GM12878 (cell line): Measurements from ENCODE around the gene TPM4. TPM values are rescaled to one million over a fixed set of nuclear protein-coding genes. Genes with fewer than 3 reads are reported as not detected.

ENCODE experiments used
- ATAC-seq: fragments of 200-7000 bp; cut with Tn5 transposase; 3 replicates; pipeline ENCODE4 v1.9.1; 2020; ENCODE audit warnings: mild to moderate bottlenecking, moderate library complexity
- BruUV-seq: library from RNA; stranded (reverse); fragments of 400-500 nt; replicated peaks from 2 replicates; lab custom pipeline; 2021; lab: Mats Ljungman, UMichigan
- CTCF ChIA-PET: fragments of 300-600 bp; sonication (Branson Sonifier 250); formaldehyde crosslinking; extraction: SDS; loops from one replicate; lab custom pipeline; 2021; ENCODE audit warnings: inconsistent platforms; lab: Yijun Ruan, JAX
- POLR2A ChIA-PET: fragments of 350-600 bp; formaldehyde crosslinking; extraction: SDS; loops from one replicate; lab custom pipeline; 2021; ENCODE audit warnings: inconsistent platforms; lab: Charles Lee
- RAD21 ChIA-PET: fragments of 300-600 bp; sonication (Branson Sonifier 250); formaldehyde crosslinking; loops from one replicate; lab custom pipeline; 2023; ENCODE audit warnings: antibody characterized with exemption; ENCODE audit not compliant: unreplicated experiment; lab: Charles Lee
- SMC1A ChIA-PET: fragments of 300-600 bp; sonication (Branson Sonifier 250); formaldehyde crosslinking; loops from one replicate; lab custom pipeline; 2023; ENCODE audit not compliant: unreplicated experiment, uncharacterized antibody; lab: Charles Lee
- DNase-seq: peaks from one replicate; pipeline ENCODE4 v3.0.0-alpha.2; 2011; ENCODE audit warnings: low read depth, low spot score
- FAIRE-seq: peaks from 3 replicates; lab custom pipeline; 2011; peaks lifted over from hg19 to GRCh38; lab: Jason Lieb, UNC
- H2AFZ ChIP-seq: 2 replicates; pipeline ENCODE4 v1.6.0; 2011; ENCODE audit warnings: low read depth, low read length, control low read depth; ENCODE audit not compliant: control insufficient read depth
- H3K27ac ChIP-seq: 2 replicates; pipeline ENCODE4 v1.5.1; 2011; ENCODE audit warnings: control low read depth; ENCODE audit not compliant: control insufficient read depth, insufficient read depth
- H3K27me3 ChIP-seq, 2 experiments: replicated peaks in 1 of 2; 2 replicates each; pipeline versions ENCODE4 v1.6.0 to v1.6.1; 2011; ENCODE audit warnings: low read length in 1 of 2; ENCODE audit not compliant: control insufficient read depth in 2 of 2, insufficient read depth in 2 of 2
- H3K36me3 ChIP-seq, 2 experiments: 2 replicates each; pipeline ENCODE4 v1.5.1; 2011; ENCODE audit warnings: low read length in 1 of 2; ENCODE audit not compliant: control insufficient read depth in 2 of 2, insufficient read depth in 2 of 2
- H3K4me1 ChIP-seq: 2 replicates; pipeline ENCODE4 v1.6.1; 2011; ENCODE audit warnings: mild to moderate bottlenecking, low read length, moderate library complexity, mixed read lengths; ENCODE audit not compliant: control insufficient read depth, insufficient read depth
- H3K4me2 ChIP-seq: 2 replicates; pipeline ENCODE4 v1.6.0; 2011; ENCODE audit warnings: control low read depth; ENCODE audit not compliant: control insufficient read depth, insufficient read depth
- H3K4me3 ChIP-seq: fragments of 200-600 bp; sonication (generic); 2 replicates; pipeline ENCODE4 v1.5.1; 2016
- H3K79me2 ChIP-seq: 2 replicates; pipeline ENCODE4 v1.6.0; 2011; ENCODE audit warnings: low read length; ENCODE audit not compliant: control insufficient read depth, insufficient read depth
- H3K9ac ChIP-seq: 2 replicates; pipeline ENCODE4 v1.8.0; 2011; ENCODE audit warnings: low read length, control low read depth, mixed read lengths; ENCODE audit not compliant: control insufficient read depth, insufficient read depth
- H3K9me3 ChIP-seq: replicated peaks from 3 replicates; pipeline ENCODE4 v1.5.1; 2011; ENCODE audit warnings: mild to moderate bottlenecking, low read length; ENCODE audit not compliant: control insufficient read depth, insufficient read depth
- H4K20me1 ChIP-seq: 2 replicates; pipeline ENCODE4 v1.6.0; 2011; ENCODE audit not compliant: control insufficient read depth, insufficient read depth
- BHLHE40 ChIP-seq, 2 experiments: fragments of 450-650 bp in 1 of 2; IDR thresholded peaks; 2 replicates each; pipeline ENCODE4 v1.6.1; 2011 to 2017; ENCODE audit warnings: low read depth in 2 of 2, borderline replicate concordance in 1 of 2, improper control_type of control experiment in 1 of 2, low read length in 1 of 2, mild to moderate bottlenecking in 1 of 2
- IKZF1 ChIP-seq: fragments of 450-650 bp; conservative IDR thresholded peaks from 2 replicates; pipeline ENCODE4 v1.6.1; 2017; ENCODE audit warnings: antibody characterized with exemption, mild to moderate bottlenecking
- MXI1 ChIP-seq: fragments of 150-350 bp; IDR thresholded peaks from 2 replicates; pipeline ENCODE4 v1.6.1; 2011; ENCODE audit warnings: low read depth, mild to moderate bottlenecking, inconsistent platforms, low read length, improper control_type of control experiment
- POLR2A ChIP-seq: IDR thresholded peaks from 2 replicates; pipeline ENCODE4 v1.6.1; 2011; ENCODE audit warnings: low read depth, mild to moderate bottlenecking, low read length
- SPI1 ChIP-seq: IDR thresholded peaks from 2 replicates; pipeline ENCODE4 v1.6.1; 2011; ENCODE audit warnings: low read depth, mild to moderate bottlenecking, low read length, moderate library complexity, borderline replicate concordance; ENCODE audit not compliant: insufficient read depth
- YY1 ChIP-seq: IDR thresholded peaks from 2 replicates; pipeline ENCODE4 v1.6.1; 2011; ENCODE audit warnings: low read depth, mild to moderate bottlenecking, low read length
- ZNF687 ChIP-seq: fragments of 450-650 bp; IDR thresholded peaks from 2 replicates; pipeline ENCODE4 v1.6.1; 2017; ENCODE audit warnings: mild to moderate bottlenecking, moderate library complexity
- WGBS: methylation state at CpG from one replicate; pipeline ENCODE4 v1.1.6; 2016; ENCODE audit warnings: low lambda C conversion rate; ENCODE audit not compliant: insufficient replicate concordance, insufficient coverage; ENCODE audit errors: missing lambda C conversion rate; 5-methylcytosine and 5-hydroxymethylcytosine counted together
- in situ Hi-C: fragments of 300-500 bp; cut with MboI; formaldehyde crosslinking; loops from 9 replicates; pipeline ENCODE4 v1.14.3; 2018; ENCODE audit warnings: mixed read lengths
- intact Hi-C: fragments of 100-400 bp; cut with micrococcal nuclease; formaldehyde crosslinking; loops from one replicate; pipeline ENCODE4 v1.14.2; 2022; ENCODE audit not compliant: unreplicated experiment
- polyA plus RNA-seq, 11 experiments: library from polyadenylated mRNA; depleted of rRNA in 4 of 11; unstranded in 6 of 11; stranded (reverse) in 5 of 11; fragments of >200 nt; fragmentation: Nextera tagmentation in 4 of 11; fragmentation: Illumina TruSeq in 1 of 11; extraction: Ambion mirVana in 4 of 11; extraction: Trizol in 1 of 11; gene quantifications; 1 replicate in 1 of 11; 2 replicates in 10 of 11; pipeline versions ENCODE4 v1.2.1 to v1.2.3, GENCODE V29; 2011 to 2016; ENCODE audit warnings: inconsistent platforms in 2 of 11, missing spikeins in 2 of 11, low read depth in 1 of 11
- total RNA-seq, 4 experiments: library from RNA; depleted of rRNA in 3 of 4; stranded (reverse); fragments of >200 nt in 3 of 4; fragmentation: Illumina TruSeq in 1 of 4; extraction: Trizol in 1 of 4; gene quantifications; 2 replicates each; pipeline versions ENCODE4 v1.2.1 to v1.2.3, GENCODE V29; 2013 to 2021
- TF ChIP-seq, protein P1 (sequence below): fragments of 450-650 bp; conservative IDR thresholded peaks from 2 replicates; pipeline ENCODE4 v1.6.1; 2017; ENCODE audit warnings: mild to moderate bottlenecking, moderate library complexity

Gene TPM4
- total and polyA plus RNA-seq, 10 of the 15 experiments (the other 5 are each of a cell fraction or from before 2014, with no cell fraction given): 183 to 620 (median 407) TPM

GRCh38 chr19:16116067-16116466 is 39.8 kb downstream of the TPM4 start:
- no peaks in the 10 kb centered on the region for H3K9me3 ChIP-seq
- POLR2A ChIA-PET: interaction anchor here (0.9 to 11.3 kb wide), 4 partner anchors 19 to 28 kb away, joined by 3 to 174 read pairs (median 16); partner anchors contain the start of gene HSH2D
- CTCF ChIA-PET: interaction anchor here (1.5 to 6.8 kb wide), 8 partner anchors 27 to 74 kb away, joined by 3 to 111 read pairs (median 18); partner anchors contain the start of genes FAM32A, HSH2D and TPM4
- intact Hi-C loops: loop anchor here (10.0 kb wide), 1 partner anchor 329 kb away; no protein-coding TSS in a partner anchor
- SMC1A ChIA-PET: interaction anchor here (0.7 to 8.6 kb wide), 10 partner anchors 24 to 66 kb away, joined by 3 to 135 read pairs (median 4); partner anchors contain the start of genes HSH2D and TPM4
- peak overlapping the region; percentile 100; the same call in 1 of the 2 replicates for H3K27ac ChIP-seq
- peaks cover 76% of the 10 kb centered on the region for H3K79me2 ChIP-seq
- ATAC-seq: no peak
- BruUV-seq: no TSS peak
- in situ Hi-C loops: no loop called here
- peaks cover 1 to 19% of the 10 kb centered on the region in 2 experiments for H3K36me3 ChIP-seq
- TF ChIP-seq MXI1 (no peak), IKZF1 (0 out of 2 replicates have a peak, but pooled peaks have one; percentile 16)
- 84% methylated on average over 4 of the region's 4 CpGs for WGBS
- DNase-seq: no peak
- H2AFZ ChIP-seq: no peak overlapping the region
- peak overlapping the region; percentile 43; the same call in 1 of the 2 replicates for H3K9ac ChIP-seq
- RAD21 ChIA-PET: interaction anchor here (0.7 to 5.6 kb wide), 7 partner anchors 23 to 69 kb away, joined by 3 to 80 read pairs (median 12); partner anchors contain the start of genes FAM32A, HSH2D and TPM4
- H3K4me3 ChIP-seq: peak overlapping the region; percentile 35; the same call in 1 of the 2 replicates
- no peaks in the 10 kb centered on the region for H4K20me1 ChIP-seq
- H3K4me2 ChIP-seq: peak overlapping the region; percentile 82
- H3K4me1 ChIP-seq: peaks cover 69% of the 10 kb centered on the region
- no peaks in the 10 kb centered on the region for H3K27me3 ChIP-seq
- no peak for FAIRE-seq

DNA sequence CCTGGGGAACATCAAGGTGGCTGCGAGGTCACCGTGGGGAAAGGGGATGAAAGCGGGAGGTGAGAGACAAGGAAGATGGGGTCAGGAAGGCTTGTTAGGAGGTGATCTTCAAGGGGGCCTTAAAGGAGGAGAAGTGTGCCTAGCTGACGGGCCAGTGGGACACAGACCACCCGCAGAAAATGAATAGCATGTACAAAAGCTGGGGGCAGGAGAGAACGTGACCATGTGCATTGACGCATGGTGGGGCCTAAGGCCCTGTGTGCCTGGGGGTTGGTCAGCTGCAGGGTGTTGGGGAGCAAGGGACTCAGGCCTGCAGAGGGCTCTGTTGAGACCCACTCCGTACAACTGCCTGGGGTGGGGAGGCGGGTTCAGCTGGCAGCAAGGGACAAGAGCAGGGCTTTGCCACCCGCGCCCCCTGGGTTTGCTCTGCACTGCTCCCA is 41.3 kb downstream of the TPM4 start:
- 16% methylated on average over 11 of the region's 11 CpGs for WGBS
- TF ChIP-seq ZNF687: peak; percentile 91
- peak; percentile 71; the same call in 1 of the 2 replicates for TF ChIP-seq YY1
- 0 out of 2 replicates have a peak, but pooled peaks have one; percentile 48 for TF ChIP-seq POLR2A
- TF ChIP-seq SPI1: no peak
- TF ChIP-seq, protein P1, sequence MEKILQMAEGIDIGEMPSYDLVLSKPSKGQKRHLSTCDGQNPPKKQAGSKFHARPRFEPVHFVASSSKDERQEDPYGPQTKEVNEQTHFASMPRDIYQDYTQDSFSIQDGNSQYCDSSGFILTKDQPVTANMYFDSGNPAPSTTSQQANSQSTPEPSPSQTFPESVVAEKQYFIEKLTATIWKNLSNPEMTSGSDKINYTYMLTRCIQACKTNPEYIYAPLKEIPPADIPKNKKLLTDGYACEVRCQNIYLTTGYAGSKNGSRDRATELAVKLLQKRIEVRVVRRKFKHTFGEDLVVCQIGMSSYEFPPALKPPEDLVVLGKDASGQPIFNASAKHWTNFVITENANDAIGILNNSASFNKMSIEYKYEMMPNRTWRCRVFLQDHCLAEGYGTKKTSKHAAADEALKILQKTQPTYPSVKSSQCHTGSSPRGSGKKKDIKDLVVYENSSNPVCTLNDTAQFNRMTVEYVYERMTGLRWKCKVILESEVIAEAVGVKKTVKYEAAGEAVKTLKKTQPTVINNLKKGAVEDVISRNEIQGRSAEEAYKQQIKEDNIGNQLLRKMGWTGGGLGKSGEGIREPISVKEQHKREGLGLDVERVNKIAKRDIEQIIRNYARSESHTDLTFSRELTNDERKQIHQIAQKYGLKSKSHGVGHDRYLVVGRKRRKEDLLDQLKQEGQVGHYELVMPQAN: peak; percentile 45; the same call in 1 of the 2 replicates
- TF ChIP-seq BHLHE40 (IDR thresholded peaks at IDR 0.05; ENCODE audit: borderline replicate concordance in 1 of 2, low read depth in 2 of 2, low read length in 1 of 2): peak; percentile 92 to 95

More for the DNA sequence above, 41.3 kb downstream of the TPM4 start:
- H3K9ac ChIP-seq: peak overlapping the region; percentile 87
- intact Hi-C loops (loop anchor here (1.0 to 10.0 kb wide), 4 partner anchors 26 to 327 kb away; partner anchors contain the start of gene HSH2D), in situ Hi-C loops (no loop called here)
- H3K79me2 ChIP-seq: peaks cover 82% of the 10 kb centered on the region
- ATAC-seq (peak; percentile 73), FAIRE-seq (no peak), DNase-seq (no peak)
- no peaks in the 10 kb centered on the region for H4K20me1 ChIP-seq
- H3K27ac ChIP-seq: peak overlapping the region; percentile 100
- no peaks in the 10 kb centered on the region for H3K27me3 ChIP-seq
- ChIA-PET POLR2A (interaction anchor here (0.5 to 11.3 kb wide), 18 partner anchors 9 to 67 kb away, joined by 3 to 174 read pairs (median 6); partner anchors contain the start of genes FAM32A, HSH2D and TPM4), SMC1A (interaction anchor here (0.6 to 8.6 kb wide), 14 partner anchors 9 to 75 kb away, joined by 3 to 135 read pairs (median 7); partner anchors contain the start of genes CIB3, FAM32A and HSH2D), CTCF (interaction anchor here (0.5 to 6.8 kb wide), 24 partner anchors 11 to 562 kb away, joined by 3 to 111 read pairs (median 4); partner anchors contain the start of genes FAM32A, HSH2D and TPM4), RAD21 (interaction anchor here (0.6 to 5.6 kb wide), 19 partner anchors 21 to 265 kb away, joined by 3 to 80 read pairs (median 6); partner anchors contain the start of genes FAM32A, HSH2D and TPM4)
- H3K9me3 ChIP-seq: no peaks in the 10 kb centered on the region
- H3K36me3 ChIP-seq: peaks cover 16 to 35% of the 10 kb centered on the region in 2 experiments
- H2AFZ ChIP-seq: no peak overlapping the region
- H3K4me3 ChIP-seq: peak overlapping the region; percentile 59; the same call in 1 of the 2 replicates
- no TSS peak for BruUV-seq
- peaks cover 69% of the 10 kb centered on the region for H3K4me1 ChIP-seq
- H3K4me2 ChIP-seq: peak overlapping the region; percentile 83
